Keratinocyte (primary cell): Measurements from ENCODE around the gene CAMKK2.

Source experiments
- EZH2 ChIP-seq: IDR thresholded peaks from one replicate; pipeline ENCODE4 v1.6.1; 2012; ENCODE audit warnings: inconsistent platforms, mild to moderate bottlenecking, low read length, moderate library complexity
- TF ChIP-seq, protein P1 (sequence below), 3 experiments: IDR thresholded peaks in 1 of 3; conservative IDR thresholded peaks in 1 of 3; optimal IDR thresholded peaks in 1 of 3; 2 replicates in 2 of 3; 3 replicates in 1 of 3; pipeline versions ENCODE3 to v1.5.1; 2011; ENCODE audit warnings: low read length in 3 of 3, mild to moderate bottlenecking in 3 of 3, moderate library complexity in 2 of 3, control low read depth in 1 of 3, inconsistent platforms in 1 of 3; ENCODE audit not compliant: insufficient read depth in 2 of 3; ENCODE audit errors: extremely low read depth in 1 of 3

DNA sequence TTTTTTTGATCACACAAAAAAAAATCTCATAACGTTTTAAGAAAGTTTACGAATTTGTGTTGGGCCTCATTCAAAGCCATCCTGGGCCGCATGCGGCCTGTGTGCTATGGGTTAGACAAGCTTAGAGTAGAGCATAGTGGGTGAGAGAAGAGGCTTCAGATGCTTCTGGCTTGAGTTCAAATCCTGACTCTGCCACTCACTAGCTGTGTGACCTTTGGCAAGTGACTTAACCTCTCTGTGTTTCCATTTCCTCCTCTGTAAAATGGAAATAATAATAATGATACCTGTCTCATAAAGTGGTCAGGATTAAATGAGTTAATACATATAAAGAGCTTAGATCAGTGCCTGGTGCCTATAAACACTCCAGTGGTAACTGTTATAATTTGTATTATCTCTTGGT lies 80.4 kb downstream of the CAMKK2 start:
- TF ChIP-seq, protein P1, sequence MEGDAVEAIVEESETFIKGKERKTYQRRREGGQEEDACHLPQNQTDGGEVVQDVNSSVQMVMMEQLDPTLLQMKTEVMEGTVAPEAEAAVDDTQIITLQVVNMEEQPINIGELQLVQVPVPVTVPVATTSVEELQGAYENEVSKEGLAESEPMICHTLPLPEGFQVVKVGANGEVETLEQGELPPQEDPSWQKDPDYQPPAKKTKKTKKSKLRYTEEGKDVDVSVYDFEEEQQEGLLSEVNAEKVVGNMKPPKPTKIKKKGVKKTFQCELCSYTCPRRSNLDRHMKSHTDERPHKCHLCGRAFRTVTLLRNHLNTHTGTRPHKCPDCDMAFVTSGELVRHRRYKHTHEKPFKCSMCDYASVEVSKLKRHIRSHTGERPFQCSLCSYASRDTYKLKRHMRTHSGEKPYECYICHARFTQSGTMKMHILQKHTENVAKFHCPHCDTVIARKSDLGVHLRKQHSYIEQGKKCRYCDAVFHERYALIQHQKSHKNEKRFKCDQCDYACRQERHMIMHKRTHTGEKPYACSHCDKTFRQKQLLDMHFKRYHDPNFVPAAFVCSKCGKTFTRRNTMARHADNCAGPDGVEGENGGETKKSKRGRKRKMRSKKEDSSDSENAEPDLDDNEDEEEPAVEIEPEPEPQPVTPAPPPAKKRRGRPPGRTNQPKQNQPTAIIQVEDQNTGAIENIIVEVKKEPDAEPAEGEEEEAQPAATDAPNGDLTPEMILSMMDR (optimal IDR thresholded peaks at IDR 0.05 in 1 of 3, IDR thresholded peaks at IDR 0.05 in 1 of 3, conservative IDR thresholded peaks at IDR 0.05 in 1 of 3; ENCODE audit: extremely low read depth in 1 of 3, insufficient read depth in 2 of 3, low read length in 3 of 3) = no peak
- TF ChIP-seq EZH2 = no peak
